Measurements from ENCODE around the gene IP6K3.

Gene IP6K3

DNA sequence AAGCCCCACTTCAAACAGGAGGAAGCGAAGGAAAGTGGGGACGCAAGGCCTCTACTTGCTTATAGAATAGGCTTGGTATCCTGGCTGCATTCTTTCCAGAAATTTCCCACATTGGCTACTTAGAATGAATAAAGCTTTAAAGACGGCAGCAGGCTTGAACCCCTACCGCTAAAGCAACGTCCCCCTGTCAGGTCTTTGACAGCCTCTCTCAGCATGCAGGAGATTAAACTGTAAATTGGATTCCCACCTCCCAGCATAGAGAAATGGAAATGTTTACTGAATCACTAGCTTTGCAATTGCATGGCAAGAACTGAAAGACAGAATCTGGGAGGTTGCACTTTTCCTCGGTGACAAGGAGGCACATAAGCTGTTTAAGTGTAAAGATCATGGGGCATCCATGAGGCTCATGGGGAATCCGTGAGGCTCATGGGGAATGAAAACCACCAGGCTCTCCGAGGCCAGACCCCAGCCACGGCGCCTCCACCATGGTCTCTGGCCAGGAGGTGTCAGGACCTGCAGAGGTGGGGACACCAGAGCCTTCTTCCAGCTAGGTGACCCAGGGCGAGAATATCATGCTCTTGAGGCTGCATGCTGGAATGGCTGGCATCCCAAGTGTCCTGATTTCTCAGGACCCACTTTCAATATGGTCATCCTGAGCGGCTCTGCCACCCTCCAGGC is 31.9 kb upstream of the IP6K3 start:
- no peak for DNase-seq (ENCODE audit: extremely low read depth in 1 of 2, low read depth in 1 of 2)

DNA sequence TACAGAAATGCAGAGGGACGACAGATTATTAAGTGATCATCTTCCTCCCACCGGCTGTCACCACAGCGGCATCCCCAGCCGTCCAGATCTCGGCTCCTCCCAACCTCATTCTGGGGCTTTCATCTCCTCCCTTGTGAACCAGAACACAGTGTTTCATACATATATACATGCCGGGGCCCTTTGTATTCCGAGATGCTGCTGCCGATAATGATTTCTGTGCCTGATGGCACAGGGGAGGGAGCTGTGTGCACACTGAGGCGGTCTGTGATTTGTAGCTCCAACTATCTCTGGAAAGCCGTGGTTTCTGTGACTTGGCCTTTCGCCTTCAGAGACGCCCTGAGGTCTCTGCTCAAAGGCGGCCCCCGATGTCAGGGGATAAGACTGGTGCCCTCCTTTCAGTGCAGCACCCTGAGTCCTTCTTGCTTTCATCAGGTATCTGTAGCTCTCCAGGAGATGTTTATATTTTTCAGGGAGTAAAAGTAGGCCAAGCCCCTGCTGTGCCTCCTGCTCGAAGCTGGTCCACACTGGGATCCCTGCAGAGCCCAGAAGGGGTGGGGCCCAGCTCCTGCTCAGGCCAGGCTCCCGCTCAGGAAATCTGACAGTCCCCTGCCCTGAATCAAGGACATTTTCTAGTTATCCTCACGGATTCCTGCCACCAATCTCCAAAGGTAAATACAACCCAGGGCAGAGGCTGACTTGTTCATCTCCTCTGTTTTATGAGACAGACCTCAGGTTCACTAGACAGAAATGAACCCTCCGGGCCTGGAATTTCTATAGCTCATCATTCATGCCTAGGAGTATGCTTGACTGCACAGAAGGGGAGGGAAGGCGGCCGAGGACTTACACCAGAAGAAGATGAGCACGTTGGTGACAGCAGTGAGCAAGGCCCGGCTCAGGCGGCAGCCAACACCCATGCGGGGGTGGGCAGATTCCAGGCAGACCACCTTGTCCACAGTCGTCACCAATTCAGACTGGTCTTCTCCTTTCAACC is 31.0 kb upstream of the IP6K3 start:
- DNase-seq (ENCODE audit: extremely low read depth in 1 of 2, low read depth in 1 of 2), result no peak

DNA sequence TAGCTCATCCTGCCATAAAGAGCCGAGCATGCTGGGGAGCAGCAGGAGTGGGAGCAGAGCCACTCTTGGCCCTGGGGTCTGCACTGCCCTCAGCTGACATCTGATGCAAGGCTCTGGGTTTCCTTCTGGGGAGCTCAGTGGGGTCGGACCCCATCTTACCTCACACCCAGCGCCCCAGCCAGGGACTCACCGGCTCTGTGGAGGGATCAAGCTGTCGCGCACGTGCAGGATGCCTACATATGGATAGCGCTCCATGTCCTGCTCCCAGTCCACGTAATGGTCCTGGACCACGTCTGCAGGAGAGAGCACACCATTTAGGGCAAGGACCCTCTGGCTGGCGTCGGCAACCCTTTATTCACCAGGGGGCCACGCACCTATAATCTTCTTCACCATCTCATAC is 30.1 kb upstream of the IP6K3 start:
- DNase-seq (ENCODE audit: extremely low read depth in 1 of 2, low read depth in 1 of 2), result no peak

DNA sequence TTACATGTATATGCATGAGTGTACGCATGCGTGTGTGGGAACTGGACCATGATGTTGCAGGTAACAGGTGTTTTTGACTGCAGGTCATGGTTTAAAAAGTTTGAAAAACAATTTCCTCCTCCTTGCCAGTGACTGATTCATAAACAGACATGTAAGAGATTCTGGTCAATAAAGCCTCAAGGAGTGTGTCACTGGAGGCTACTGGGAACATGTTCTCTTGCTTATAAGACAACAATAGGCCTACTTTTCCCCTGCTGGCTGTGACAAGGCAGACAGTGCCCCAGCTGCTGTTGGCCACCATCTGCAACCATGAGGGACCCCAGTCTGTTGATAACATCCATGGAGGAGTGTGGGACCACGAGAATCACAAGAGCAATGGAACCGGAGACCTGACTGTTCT is 29.5 kb upstream of the IP6K3 start:
- DNase-seq (ENCODE audit: extremely low read depth in 1 of 2, low read depth in 1 of 2), result no peak

DNA sequence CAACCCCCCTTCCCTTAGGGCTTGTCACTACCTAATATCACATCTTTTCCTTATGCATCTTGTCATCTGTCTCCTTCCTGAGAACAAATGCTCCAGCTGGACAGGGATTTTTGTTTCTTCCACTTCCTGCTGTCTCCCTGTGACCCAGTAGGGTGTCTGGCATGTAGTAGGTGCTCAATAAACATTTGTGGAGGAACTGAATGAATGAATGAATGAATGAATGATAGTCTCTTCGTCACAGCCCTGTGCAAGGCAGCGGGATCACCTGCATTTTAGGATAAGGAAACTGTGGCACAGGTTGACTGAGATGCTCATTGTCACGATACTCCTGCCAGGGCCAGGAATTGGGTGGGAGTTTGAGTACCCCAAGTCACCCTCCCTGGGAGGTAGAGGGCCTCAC is 28.1 kb upstream of the IP6K3 start:
- no peak for DNase-seq (ENCODE audit: extremely low read depth in 1 of 2, low read depth in 1 of 2)

DNA sequence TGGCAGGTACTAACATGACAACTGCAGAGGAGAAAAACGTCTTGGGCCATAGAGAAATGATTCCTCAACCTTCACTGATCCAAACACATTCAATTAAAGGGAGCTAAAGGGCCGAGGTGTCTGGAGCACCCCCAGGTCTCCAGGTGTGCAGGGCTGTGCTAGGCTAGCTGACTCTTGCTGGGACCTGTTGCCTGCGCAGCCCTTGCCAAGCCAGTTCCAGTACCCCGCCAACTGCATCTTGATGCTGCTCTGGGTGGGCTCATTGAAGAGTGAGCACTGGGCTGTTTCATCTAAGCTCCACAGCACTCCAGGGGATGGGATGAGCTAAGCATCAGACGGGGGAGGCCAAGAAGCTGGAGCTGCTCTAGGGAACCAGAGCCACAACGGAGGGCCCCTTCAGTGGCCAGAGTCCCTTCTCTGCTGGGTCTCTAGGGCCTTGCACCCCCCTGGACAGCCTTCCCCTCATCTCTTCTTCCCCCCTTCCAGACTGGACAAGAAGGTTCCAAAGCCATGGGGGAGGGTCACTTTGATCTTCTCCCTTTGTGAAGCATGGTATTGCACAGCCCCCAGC is 26.3 kb upstream of the IP6K3 start:
- no peak for DNase-seq (ENCODE audit: extremely low read depth in 1 of 2, low read depth in 1 of 2)

DNA sequence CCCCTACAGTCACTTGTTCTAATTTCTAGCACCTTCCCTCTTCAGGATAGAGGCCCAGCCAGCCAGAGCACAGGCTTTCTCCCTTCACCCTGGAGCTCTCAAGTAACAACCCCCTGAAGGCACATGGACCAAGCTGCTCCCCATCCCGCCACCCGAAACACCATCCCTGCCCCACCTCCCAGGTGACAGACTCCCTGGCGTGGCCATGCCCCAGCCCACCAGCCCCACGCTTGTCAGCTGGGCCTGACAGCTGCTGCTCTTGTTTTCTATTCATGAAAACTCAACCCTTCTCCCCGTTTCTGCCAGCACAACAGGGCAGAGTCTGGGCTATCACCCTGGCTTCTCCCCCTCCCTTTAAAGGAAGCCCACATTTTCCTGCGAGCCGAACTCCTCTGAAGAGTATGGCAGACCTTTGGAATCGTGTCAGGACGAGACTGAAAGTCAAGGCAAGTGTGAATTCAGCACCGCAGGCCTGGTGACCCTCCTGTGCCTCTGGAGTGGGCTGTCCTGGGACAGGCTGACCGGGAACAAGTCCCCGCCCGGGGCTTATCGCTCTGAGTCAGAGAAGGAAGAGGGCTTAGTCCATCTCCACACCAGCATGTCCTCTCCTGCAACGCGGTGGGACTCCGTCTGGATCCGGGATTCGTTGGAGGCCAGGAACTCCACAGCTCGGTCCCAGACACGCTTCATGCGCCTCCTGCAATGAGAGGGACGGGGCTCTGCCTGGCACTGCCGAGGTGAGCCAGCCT is 25.6 kb upstream of the IP6K3 start:
- DNase-seq (ENCODE audit: extremely low read depth in 1 of 2, low read depth in 1 of 2), result no peak

DNA sequence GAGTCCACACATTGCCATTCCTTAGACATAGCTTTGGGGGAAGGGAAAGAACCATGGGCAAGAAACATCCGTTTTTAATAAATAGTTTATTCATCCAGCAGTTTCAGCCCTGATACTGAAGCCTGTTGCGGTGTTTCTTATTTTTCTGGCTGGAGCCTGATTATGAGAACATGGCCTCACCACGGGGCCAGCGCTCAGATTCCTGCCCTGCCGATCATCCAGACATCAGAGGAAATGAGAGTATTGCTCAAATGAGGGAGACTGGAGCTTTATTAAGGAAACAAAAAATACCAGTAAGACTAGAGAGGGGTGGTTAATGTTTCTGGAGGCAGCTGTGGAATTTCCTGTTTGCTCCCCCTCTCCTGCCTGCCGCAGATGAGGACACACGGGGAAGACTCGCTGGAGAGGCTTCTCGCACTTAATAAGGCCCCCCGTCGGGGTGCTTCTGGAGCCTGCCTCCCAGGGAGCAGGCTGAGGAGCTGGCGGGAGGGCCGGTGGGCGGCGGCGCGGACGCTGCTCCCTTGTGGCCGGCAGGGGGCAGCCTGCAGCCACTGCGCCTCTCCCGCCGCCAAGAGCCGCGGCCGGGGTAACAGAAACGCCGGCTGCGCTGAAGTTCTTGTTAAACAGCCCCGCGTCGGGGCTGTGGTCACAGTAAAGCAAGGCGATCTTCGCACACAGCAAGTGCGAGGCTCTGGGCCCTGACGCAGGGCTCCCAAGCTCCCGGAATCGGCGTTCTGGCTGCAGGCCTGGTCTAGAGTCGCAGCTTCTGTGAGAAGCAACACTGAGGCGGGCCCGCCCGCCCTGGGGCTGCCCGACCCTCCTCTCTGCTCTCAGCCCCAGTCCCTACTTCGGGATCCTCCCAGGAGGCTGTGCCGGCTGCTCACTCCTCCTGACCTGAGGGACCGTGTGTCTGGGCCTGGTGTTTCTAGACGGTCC is 24.7 kb upstream of the IP6K3 start:
- DNase-seq (ENCODE audit: extremely low read depth in 1 of 2, low read depth in 1 of 2), result peak; percentile 20 to 40

DNA sequence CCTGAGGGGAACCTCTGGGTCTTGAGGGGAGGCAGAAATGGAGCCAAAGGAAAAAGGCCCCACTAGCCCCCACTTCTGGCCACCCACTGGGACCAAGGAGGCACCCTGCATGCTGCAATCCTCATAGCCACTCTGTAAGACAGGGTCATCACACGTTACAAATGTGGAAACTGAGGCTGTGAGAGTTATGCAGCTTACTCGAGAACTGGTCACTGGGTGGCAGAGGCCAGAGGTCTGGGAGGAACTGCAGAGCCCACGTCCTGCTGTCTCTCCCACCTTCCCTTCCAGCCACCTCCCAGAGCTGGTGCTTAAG is 24.1 kb upstream of the IP6K3 start:
- DNase-seq (ENCODE audit: extremely low read depth in 1 of 2, low read depth in 1 of 2), result no peak

DNA sequence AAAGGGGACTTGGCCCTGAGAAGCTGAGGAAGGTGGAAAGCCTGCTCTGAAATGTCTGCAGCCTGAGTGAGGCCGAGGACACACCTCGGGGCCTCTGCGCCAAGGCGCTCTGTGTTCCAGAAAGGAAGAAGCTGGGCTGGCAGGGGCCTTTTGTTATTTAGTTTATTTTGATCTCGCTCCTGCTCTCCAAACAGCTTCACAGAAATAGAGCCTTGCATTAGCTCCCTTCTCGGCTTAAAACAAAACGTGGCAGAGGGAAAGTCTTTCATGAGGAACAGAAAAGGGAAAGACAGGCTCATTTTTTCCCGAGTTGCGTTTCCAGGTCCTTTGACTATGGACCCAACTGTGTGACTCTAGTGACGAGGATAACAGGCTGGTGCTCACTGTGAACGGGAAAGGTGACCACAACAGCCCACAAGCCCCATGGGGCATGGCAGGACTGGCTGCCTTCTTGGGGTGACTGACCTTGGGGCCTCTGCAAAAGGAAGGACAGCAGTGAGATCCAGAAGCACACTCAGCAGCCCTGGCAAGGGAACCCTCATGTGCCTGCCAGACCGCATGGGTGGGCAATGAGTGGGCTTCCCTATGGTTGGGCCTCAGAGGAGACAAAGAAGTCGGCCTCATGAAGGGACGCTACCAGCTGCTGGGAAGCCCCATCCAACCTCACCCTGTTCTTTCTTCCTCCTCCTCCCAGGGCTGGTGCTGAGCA is 23.6 kb upstream of the IP6K3 start:
- no peak for DNase-seq (ENCODE audit: extremely low read depth in 1 of 2, low read depth in 1 of 2)

DNA sequence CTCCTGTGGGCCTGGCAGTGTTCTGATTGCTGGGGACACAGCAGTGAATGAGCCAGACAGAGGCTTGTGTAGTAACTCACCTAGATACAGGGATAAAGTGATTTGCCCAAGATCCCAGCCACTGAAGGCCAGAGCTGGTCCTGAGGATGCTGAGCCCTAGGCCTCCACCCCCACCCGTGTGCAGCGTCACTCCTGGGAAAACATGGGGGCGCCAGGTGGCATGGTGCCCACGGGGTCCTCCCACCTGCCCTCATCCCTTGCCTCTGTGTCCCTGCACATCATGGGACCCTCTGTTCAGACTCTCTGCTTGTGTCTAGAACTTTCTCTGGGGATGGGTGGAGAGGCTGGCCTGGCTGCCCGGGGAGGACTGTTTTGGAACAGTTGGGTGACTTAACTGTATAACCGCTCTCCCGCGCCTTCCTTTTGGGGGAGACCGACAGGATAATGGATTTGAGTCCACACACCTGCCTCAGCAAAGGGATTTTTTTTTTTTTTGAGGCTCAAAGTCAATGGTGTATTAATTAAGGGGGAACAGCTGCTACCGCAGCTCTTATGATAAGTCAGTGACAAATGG is 22.6 kb upstream of the IP6K3 start:
- no peak for DNase-seq (ENCODE audit: extremely low read depth in 1 of 2, low read depth in 1 of 2)

DNA sequence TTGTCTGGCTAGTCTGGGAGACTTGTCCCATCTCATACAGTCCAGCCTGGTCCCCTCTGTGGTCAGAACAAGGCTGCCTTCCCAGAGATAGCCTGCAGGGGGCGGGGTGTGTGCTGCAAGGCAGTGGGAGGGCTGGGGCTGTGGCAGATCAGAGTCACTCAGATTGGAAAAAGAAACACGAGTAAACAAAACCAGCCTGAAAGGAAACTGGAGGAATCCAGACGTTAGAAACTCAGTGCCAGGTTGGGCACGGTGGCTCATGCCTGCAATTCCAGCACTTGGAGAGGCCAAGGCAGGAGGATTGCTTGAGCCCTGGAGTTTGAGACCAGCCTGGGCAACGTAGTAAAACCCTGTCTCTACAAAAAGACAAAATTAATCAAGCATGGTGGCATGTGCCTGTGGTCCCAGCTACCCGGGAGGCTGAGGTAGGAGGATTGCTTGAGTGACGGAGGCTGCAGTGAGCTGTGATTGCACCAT is 22.0 kb upstream of the IP6K3 start:
- DNase-seq (ENCODE audit: extremely low read depth in 1 of 2, low read depth in 1 of 2), result peak; percentile 49 to 60

DNA sequence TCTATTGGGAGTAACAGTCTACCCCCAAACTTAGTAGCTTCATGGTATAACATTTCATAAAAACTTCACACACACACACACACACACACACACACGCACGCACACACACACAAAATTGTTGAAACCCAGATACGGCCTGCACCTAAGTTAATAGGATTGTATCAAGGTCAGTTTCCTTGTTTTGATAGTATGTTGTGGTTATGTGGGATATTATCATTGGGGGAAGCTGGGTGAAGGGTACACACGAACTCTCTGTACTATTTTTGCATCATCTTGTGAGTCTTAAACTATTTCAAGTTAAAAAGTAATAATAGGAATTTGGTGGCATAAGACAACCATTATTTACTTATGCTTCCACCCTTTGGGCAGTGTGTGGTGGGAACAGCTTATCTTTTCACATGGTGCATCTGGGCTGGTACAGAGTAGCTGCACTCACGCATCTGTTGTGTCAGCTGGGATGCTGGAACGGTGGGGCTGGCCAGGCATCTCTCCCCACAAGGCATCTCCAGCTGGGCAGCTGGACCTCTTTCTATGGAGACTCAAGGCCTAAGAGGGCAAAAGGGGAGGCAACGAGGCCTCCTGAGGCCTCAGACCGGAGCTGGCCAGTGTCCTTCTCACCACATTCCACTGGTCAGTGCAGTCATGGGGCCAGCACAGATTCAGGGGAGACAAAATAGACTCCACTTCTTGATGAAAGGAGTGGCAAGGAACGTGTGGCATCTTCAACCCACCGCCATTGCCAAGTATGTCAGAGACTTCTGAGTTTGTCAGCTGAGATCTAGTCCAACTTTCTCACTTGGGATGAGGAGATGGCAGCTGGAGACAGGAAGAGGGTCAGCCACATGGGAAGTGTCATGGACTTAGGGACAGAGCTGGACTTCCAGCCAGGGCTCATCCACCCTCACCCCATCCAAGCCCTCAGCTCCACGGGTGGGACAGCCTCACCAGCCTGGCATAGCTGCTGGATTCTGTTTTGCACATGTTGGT is 20.5 kb upstream of the IP6K3 start:
- no peak for DNase-seq (ENCODE audit: extremely low read depth in 1 of 2, low read depth in 1 of 2)

DNA sequence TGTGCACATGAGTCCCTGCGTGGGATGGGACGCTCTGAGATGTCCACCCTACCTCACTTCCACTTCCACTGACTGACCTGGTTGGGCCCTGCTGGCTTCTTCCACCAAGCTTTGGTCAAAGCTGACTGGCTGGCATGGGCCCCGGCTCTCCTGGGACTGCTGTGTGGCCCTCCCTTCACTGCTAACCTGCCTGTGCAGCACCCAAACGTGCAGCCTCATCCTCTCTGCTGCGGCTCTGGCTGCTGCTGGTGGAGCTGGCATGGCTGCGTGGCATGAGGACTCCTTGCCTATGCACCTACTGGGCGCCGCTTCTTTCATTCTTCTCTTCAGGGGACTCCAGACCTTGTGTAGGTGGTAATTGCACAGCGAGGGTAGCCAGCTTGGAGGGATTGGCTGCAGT is 18.7 kb upstream of the IP6K3 start:
- DNase-seq (ENCODE audit: extremely low read depth in 1 of 2, low read depth in 1 of 2), result no peak

DNA sequence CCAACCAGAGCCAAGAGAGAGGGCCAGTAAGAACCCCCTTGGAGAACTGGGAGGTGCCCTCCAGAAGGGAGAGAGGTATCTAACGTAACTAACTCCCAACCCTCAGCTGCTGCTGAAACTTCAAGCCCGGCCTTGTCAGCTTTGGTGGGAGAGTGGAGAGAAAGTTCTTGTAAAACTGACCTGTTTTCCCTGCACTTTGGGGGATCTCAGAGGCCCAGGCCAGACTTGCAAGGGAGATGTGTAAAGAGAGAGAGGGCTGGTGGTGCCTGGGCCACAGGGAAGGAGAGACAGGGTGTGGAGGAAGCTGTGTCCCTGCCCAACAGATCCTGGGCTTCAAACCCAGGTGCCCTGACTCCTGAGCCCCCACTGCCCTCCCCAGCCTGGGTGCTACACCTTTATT is 17.3 kb upstream of the IP6K3 start:
- DNase-seq (ENCODE audit: extremely low read depth in 1 of 2, low read depth in 1 of 2), result no peak

DNA sequence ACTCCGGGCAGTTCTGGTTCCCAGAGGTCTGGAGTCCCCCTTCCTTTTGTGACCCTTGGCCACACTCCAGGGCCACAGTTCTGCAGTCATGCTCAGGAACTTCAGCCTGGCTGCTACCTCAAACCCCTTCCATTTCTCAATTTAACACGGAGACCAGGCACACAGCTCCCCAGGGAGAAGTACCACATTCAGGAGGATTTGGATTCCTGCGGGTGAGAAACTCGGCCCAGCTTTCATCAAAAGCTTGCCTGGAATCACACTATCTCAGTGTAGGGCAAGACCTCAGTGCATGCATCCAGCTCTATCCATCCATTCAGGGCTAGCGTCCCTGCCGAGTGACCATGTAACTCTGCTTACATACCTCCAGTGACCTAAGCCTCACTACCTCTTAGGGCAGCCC is 16.8 kb upstream of the IP6K3 start:
- DNase-seq (ENCODE audit: extremely low read depth in 1 of 2, low read depth in 1 of 2), result no peak

DNA sequence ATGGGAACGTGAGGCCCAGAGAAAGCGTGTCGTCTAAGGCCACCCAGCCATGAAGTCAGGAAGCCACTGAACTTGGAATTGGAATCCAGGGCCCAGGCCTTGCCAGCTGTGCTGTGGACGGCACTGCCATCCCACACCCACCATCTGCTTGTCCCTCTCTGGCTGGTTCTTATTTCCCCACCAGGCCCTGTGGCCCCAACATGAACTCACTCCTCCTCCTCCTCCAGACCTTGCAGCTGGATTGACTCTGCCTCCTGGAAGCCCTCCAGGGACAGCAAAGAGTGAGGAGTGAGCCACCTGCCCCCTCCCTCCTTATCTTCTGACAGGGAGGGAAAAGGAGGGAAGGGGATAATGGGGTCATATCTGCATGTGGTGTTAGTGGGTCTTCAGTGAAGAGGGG is 16.0 kb upstream of the IP6K3 start:
- no peak for DNase-seq (ENCODE audit: extremely low read depth in 1 of 2, low read depth in 1 of 2)
